GM12875 (cell line): Measurements from ENCODE around the gene ATP6V0B.

ENCODE experiments used
- H3K4me3 ChIP-seq: one replicate; pipeline ENCODE4 v1.5.1; 2011; ENCODE audit warnings: low read depth, low read length, control low read depth
- TF ChIP-seq, protein P1 (sequence below): IDR thresholded peaks from 2 replicates; pipeline ENCODE4 v1.5.1; 2011; ENCODE audit warnings: low read depth, mild to moderate bottlenecking, control low read depth, inconsistent platforms, low read length, moderate library complexity, borderline replicate concordance; ENCODE audit not compliant: insufficient read depth

Gene ATP6V0B

DNA sequence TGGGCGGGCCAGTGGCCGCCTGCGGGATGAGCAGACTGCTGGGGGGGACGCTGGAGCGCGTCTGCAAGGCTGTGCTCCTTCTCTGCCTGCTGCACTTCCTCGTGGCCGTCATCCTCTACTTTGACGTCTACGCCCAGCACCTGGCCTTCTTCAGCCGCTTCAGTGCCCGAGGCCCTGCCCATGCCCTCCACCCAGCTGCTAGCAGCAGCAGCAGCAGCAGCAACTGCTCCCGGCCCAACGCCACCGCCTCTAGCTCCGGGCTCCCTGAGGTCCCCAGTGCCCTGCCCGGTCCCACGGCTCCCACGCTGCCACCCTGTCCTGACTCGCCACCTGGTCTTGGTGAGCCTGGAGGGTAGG, 6.4 kb downstream of the ATP6V0B start:
- no peak overlapping the region for H3K4me3 ChIP-seq
- TF ChIP-seq, protein P1, sequence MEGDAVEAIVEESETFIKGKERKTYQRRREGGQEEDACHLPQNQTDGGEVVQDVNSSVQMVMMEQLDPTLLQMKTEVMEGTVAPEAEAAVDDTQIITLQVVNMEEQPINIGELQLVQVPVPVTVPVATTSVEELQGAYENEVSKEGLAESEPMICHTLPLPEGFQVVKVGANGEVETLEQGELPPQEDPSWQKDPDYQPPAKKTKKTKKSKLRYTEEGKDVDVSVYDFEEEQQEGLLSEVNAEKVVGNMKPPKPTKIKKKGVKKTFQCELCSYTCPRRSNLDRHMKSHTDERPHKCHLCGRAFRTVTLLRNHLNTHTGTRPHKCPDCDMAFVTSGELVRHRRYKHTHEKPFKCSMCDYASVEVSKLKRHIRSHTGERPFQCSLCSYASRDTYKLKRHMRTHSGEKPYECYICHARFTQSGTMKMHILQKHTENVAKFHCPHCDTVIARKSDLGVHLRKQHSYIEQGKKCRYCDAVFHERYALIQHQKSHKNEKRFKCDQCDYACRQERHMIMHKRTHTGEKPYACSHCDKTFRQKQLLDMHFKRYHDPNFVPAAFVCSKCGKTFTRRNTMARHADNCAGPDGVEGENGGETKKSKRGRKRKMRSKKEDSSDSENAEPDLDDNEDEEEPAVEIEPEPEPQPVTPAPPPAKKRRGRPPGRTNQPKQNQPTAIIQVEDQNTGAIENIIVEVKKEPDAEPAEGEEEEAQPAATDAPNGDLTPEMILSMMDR: no peak

- TF ChIP-seq, protein P1: no peak
- H3K4me3 ChIP-seq: no peak overlapping the region
Measured at GRCh38 chr1:43981636-43982035, 6.9 kb downstream of the ATP6V0B start.

DNA sequence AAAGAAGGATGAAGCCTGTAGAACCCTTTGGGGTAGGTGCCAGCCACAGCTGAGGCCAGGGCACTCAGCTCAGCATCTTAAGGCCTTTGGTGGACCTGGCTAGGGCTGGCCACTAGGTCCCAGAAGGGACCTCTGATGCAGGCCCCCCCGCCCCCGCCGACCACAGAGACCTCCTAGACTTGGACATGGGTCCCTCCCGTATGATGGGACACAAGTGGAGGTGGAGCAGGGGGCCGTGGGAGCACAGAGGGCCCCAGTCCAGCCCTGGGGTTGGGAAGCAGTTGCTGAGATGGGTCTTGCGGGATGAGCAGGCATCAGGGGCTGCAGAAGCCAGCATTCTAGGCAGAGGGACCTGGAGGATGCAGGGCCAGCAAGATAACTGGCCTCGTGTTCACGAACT, 7.5 kb downstream of the ATP6V0B start:
- TF ChIP-seq, protein P1: no peak
- H3K4me3 ChIP-seq: no peak overlapping the region

GRCh38 chr1:43982808-43983207, 8.0 kb downstream of the ATP6V0B start:
- TF ChIP-seq, protein P1: no peak
- no peak overlapping the region for H3K4me3 ChIP-seq

- no peak overlapping the region for H3K4me3 ChIP-seq
- TF ChIP-seq, protein P1: no peak
Measured at GRCh38 chr1:43983253-43983899, 8.6 kb downstream of the ATP6V0B start.

DNA sequence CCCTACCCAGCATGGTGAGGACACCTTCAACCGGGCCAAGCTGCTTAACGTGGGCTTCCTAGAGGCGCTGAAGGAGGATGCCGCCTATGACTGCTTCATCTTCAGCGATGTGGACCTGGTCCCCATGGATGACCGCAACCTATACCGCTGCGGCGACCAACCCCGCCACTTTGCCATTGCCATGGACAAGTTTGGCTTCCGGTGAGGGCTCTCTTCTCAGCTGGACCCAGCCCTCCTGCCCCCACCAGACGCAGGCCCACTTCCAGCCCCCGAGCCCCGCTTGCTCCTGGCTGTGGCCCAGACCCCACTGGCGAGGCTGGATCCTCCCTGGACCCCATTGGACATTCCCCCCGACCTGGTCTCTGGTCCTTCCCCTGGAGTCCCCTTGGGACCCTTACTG, 10.1 kb downstream of the ATP6V0B start:
- TF ChIP-seq, protein P1: no peak

GRCh38 chr1:43985984-43986595, 11.3 kb downstream of the ATP6V0B start:
- H3K4me3 ChIP-seq: no peak overlapping the region
- TF ChIP-seq, protein P1: no peak

More for the DNA sequence above, 10.1 kb downstream of the ATP6V0B start:
- no peak overlapping the region for H3K4me3 ChIP-seq
